SK-N-SH (cell line): ENCODE data around the gene FTCD. TPM values are rescaled to one million over a fixed set of nuclear protein-coding genes. Genes with fewer than 3 reads are reported as not detected.

ENCODE experiments used
- CTCF ChIA-PET: fragments of 300-600, 350-600 bp; formaldehyde crosslinking; extraction: SDS; loops from one replicate; lab custom pipeline; 2021; lab: Yijun Ruan, JAX
- POLR2A ChIA-PET: fragments of 350-600 bp; sonication (Branson Sonifier 250); formaldehyde crosslinking; extraction: SDS; loops from one replicate; lab custom pipeline; 2020; ENCODE audit warnings: antibody characterized with exemption, inconsistent platforms; lab: Yijun Ruan, JAX
- DNase-seq: peaks from one replicate; pipeline ENCODE4 v3.0.0; 2012
- H2AFZ ChIP-seq: fragments of 200-600 bp; sonication (generic); 2 replicates; pipeline ENCODE4 v1.8.1; 2016; ENCODE audit warnings: antibody characterized with exemption, mild to moderate bottlenecking, low read depth
- H3F3A ChIP-seq: fragments of 200-600 bp; sonication (generic); replicated peaks from 2 replicates; pipeline ENCODE3; 2016; ENCODE audit warnings: antibody characterized with exemption, mild to moderate bottlenecking; ENCODE audit not compliant: insufficient read depth
- H3K27ac ChIP-seq, 2 experiments: fragments of 200-500 bp in 1 of 2; fragments of 200-600 bp in 1 of 2; sonication (Bioruptor generic) in 1 of 2; sonication (generic), shearing (Covaris generic) in 1 of 2; 2 replicates each; pipeline versions ENCODE4 v1.5.1 to v1.6.1; 2014 to 2016; ENCODE audit warnings: low read depth in 2 of 2, inconsistent platforms in 1 of 2, low read length in 1 of 2, mild to moderate bottlenecking in 1 of 2, mixed read lengths in 1 of 2
- H3K27me3 ChIP-seq: fragments of 200-600 bp; sonication (generic), shearing (Covaris generic); 2 replicates; pipeline ENCODE4 v1.6.1; 2016; ENCODE audit warnings: mixed run types; ENCODE audit not compliant: insufficient read depth
- H3K36me3 ChIP-seq, 2 experiments: fragments of 200-500 bp in 1 of 2; fragments of 200-600 bp in 1 of 2; sonication (Bioruptor generic) in 1 of 2; sonication (generic) in 1 of 2; replicated peaks in 1 of 2; 2 replicates each; pipeline versions ENCODE3 to v1.5.1; 2014 to 2016; ENCODE audit warnings: low read length in 1 of 2, mild to moderate bottlenecking in 1 of 2; ENCODE audit not compliant: insufficient read depth in 2 of 2, control insufficient read depth in 1 of 2
- H3K4me1 ChIP-seq, 2 experiments: fragments of 200-500 bp in 1 of 2; fragments of 200-600 bp in 1 of 2; sonication (Bioruptor generic) in 1 of 2; sonication (generic), shearing (Covaris generic) in 1 of 2; 2 replicates each; pipeline versions ENCODE4 v1.5.1 to v1.6.1; 2014 to 2016; ENCODE audit warnings: low read depth in 1 of 2, low read length in 1 of 2, mixed run types in 1 of 2; ENCODE audit not compliant: insufficient read depth in 2 of 2, control insufficient read depth in 1 of 2
- H3K4me2 ChIP-seq: fragments of 200-600 bp; sonication (generic), shearing (Covaris generic); 2 replicates; pipeline ENCODE4 v1.6.1; 2017; ENCODE audit warnings: mixed run types
- H3K4me3 ChIP-seq, 2 experiments: fragments of 200-500 bp in 1 of 2; fragments of 200-600 bp in 1 of 2; sonication (Bioruptor generic) in 1 of 2; sonication (generic), shearing (Covaris generic) in 1 of 2; 2 replicates each; pipeline versions ENCODE4 v1.5.1 to v1.8.1; 2014 to 2016; ENCODE audit warnings: low read depth in 2 of 2, inconsistent platforms in 1 of 2, low read length in 1 of 2, mild to moderate bottlenecking in 1 of 2, mixed read lengths in 1 of 2, moderate library complexity in 1 of 2
- H3K79me2 ChIP-seq: fragments of 200-600 bp; sonication (generic); 2 replicates; pipeline ENCODE4 v1.8.1; 2017; ENCODE audit warnings: mild to moderate bottlenecking; ENCODE audit not compliant: insufficient read depth
- H3K9ac ChIP-seq: fragments of 200-600 bp; sonication (generic); 2 replicates; pipeline ENCODE4 v1.6.1; 2017; ENCODE audit warnings: mixed run types
- H3K9me2 ChIP-seq: fragments of 200-600 bp; sonication (generic); 2 replicates; pipeline ENCODE4 v1.6.1; 2017; ENCODE audit warnings: mixed run types
- H3K9me3 ChIP-seq: fragments of 200-600 bp; sonication (generic); 2 replicates; pipeline ENCODE4 v1.6.1; 2017; ENCODE audit warnings: mixed run types, mild to moderate bottlenecking, moderate library complexity
- H4K20me1 ChIP-seq: fragments of 200-600 bp; sonication (generic); 2 replicates; pipeline ENCODE4 v1.6.1; 2017; ENCODE audit warnings: mild to moderate bottlenecking, mixed run types; ENCODE audit not compliant: insufficient read depth
- CHD2 ChIP-seq: fragments of 150-350 bp; IDR thresholded peaks from 2 replicates; pipeline ENCODE4 v1.6.1; 2018; ENCODE audit warnings: low read length; ENCODE audit not compliant: partially characterized antibody
- EP300 ChIP-seq, 2 experiments: IDR thresholded peaks; 2 replicates each; pipeline versions ENCODE4 v1.4.0 to v1.6.1; 2012; ENCODE audit warnings: borderline replicate concordance in 1 of 2, low read depth in 1 of 2, low read length in 1 of 2
- FOXM1 ChIP-seq: IDR thresholded peaks from 2 replicates; pipeline ENCODE4 v1.4.0; 2012; ENCODE audit warnings: low read depth, mild to moderate bottlenecking
- GABPA ChIP-seq: IDR thresholded peaks from 2 replicates; pipeline ENCODE4 v1.4.0; 2012; ENCODE audit warnings: low read depth, mild to moderate bottlenecking
- IRF3 ChIP-seq: fragments of 150-350 bp; IDR thresholded peaks from 2 replicates; pipeline ENCODE4 v1.6.1; 2016; ENCODE audit warnings: mild to moderate bottlenecking, low read depth, low read length
- MXI1 ChIP-seq: IDR thresholded peaks from 2 replicates; pipeline ENCODE4 v1.6.1; 2012; ENCODE audit warnings: mild to moderate bottlenecking, low read depth, low read length, improper control_type of control experiment
- PBX3 ChIP-seq: IDR thresholded peaks from 2 replicates; pipeline ENCODE4; 2012
- RAD21 ChIP-seq: IDR thresholded peaks from 2 replicates; pipeline ENCODE4 v1.6.1; 2012; ENCODE audit warnings: mild to moderate bottlenecking, low read length
- RFX5 ChIP-seq: IDR thresholded peaks from 2 replicates; pipeline ENCODE4 v1.6.1; 2012; ENCODE audit warnings: mild to moderate bottlenecking, improper control_type of control experiment, low read length
- SIN3A ChIP-seq: IDR thresholded peaks from 2 replicates; pipeline ENCODE4 v1.6.1; 2012; ENCODE audit warnings: low read depth, mild to moderate bottlenecking, low read length, moderate library complexity, borderline replicate concordance
- TAF1 ChIP-seq: IDR thresholded peaks from 2 replicates; pipeline ENCODE4 v1.6.1; 2012; ENCODE audit warnings: low read depth, mild to moderate bottlenecking, low read length, moderate library complexity, borderline replicate concordance
- TCF12 ChIP-seq: IDR thresholded peaks from 2 replicates; pipeline ENCODE4 v1.4.0; 2012
- TEAD4 ChIP-seq: IDR thresholded peaks from 2 replicates; pipeline ENCODE4 v1.4.0; 2012; ENCODE audit warnings: mild to moderate bottlenecking, borderline replicate concordance; ENCODE audit not compliant: insufficient read depth
- YY1 ChIP-seq: IDR thresholded peaks from 2 replicates; pipeline ENCODE4 v1.4.0; 2012; ENCODE audit warnings: low read depth, mild to moderate bottlenecking
- ZBTB33 ChIP-seq: IDR thresholded peaks from 2 replicates; pipeline ENCODE4 v1.4.0; 2012; ENCODE audit warnings: low read depth, borderline replicate concordance
- WGBS: methylation state at CpG from one replicate; pipeline ENCODE4 v1.1.6; 2017; ENCODE audit warnings: low lambda C conversion rate; 5-methylcytosine and 5-hydroxymethylcytosine counted together
- polyA plus RNA-seq, 3 experiments: library from polyadenylated mRNA; depleted of rRNA; stranded (reverse); fragments of >200 nt; gene quantifications; 2 replicates each; pipeline ENCODE4 v1.2.3, GENCODE V29; 2012
- TF ChIP-seq, protein P1 (sequence below): IDR thresholded peaks from 2 replicates; pipeline ENCODE4 v1.4.0; 2012; ENCODE audit warnings: low read depth
- TF ChIP-seq, protein P2 (sequence below): fragments of 200-600 bp; sonication (generic); IDR thresholded peaks from 2 replicates; pipeline ENCODE4 v1.6.1; 2017; ENCODE audit warnings: antibody characterized with exemption, mild to moderate bottlenecking, moderate library complexity

FTCD gene
- polyA plus RNA-seq, 1 of the 3 experiments (the other 2 are of a cell fraction), result 0.33 TPM

- Histone ChIP-seq H3K36me3 (peaks cover 24 to 60% of the 10 kb centered on the region in 2 experiments), H2AFZ (no peak overlapping the region), H3K27ac (no peak overlapping the region), H3K27me3 (no peaks in the 10 kb centered on the region), H3K9ac (no peak overlapping the region), H3F3A (no peaks in the 10 kb centered on the region), H3K4me3 (no peak overlapping the region), H3K4me1 (no peaks in the 10 kb centered on the region), H3K79me2 (no peaks in the 10 kb centered on the region), H3K9me2 (no peaks in the 10 kb centered on the region), H3K4me2 (no peak overlapping the region), H4K20me1 (no peaks in the 10 kb centered on the region), H3K9me3 (no peaks in the 10 kb centered on the region)
- CTCF ChIA-PET, result no interaction called here
- TF ChIP-seq, protein P1, sequence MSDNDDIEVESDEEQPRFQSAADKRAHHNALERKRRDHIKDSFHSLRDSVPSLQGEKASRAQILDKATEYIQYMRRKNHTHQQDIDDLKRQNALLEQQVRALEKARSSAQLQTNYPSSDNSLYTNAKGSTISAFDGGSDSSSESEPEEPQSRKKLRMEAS, result no peak
- TF ChIP-seq, protein P2, sequence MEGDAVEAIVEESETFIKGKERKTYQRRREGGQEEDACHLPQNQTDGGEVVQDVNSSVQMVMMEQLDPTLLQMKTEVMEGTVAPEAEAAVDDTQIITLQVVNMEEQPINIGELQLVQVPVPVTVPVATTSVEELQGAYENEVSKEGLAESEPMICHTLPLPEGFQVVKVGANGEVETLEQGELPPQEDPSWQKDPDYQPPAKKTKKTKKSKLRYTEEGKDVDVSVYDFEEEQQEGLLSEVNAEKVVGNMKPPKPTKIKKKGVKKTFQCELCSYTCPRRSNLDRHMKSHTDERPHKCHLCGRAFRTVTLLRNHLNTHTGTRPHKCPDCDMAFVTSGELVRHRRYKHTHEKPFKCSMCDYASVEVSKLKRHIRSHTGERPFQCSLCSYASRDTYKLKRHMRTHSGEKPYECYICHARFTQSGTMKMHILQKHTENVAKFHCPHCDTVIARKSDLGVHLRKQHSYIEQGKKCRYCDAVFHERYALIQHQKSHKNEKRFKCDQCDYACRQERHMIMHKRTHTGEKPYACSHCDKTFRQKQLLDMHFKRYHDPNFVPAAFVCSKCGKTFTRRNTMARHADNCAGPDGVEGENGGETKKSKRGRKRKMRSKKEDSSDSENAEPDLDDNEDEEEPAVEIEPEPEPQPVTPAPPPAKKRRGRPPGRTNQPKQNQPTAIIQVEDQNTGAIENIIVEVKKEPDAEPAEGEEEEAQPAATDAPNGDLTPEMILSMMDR, result no peak
- TF ChIP-seq PBX3 (no peak), TCF12 (no peak), SIN3A (no peak), FOXM1 (no peak), GABPA (no peak), RFX5 (no peak), MXI1 (no peak)
- WGBS, result 100% methylated on average over 2 of the region's 27 CpGs
- DNase-seq, result peak; percentile 28
- POLR2A ChIA-PET, result no interaction called here
Measured at GRCh38 chr21:46118316-46119143, 36.8 kb downstream of the FTCD start.

GRCh38 chr21:46117586-46118315 is 37.6 kb downstream of the FTCD start:
- no peaks in the 10 kb centered on the region for H3K27me3 ChIP-seq
- no peaks in the 10 kb centered on the region for H3K9me2 ChIP-seq
- no peak overlapping the region for H3K9ac ChIP-seq
- H3K9me3 ChIP-seq, result no peaks in the 10 kb centered on the region
- H3F3A ChIP-seq, result no peaks in the 10 kb centered on the region
- 90% methylated on average over 16 of the region's 29 CpGs for WGBS
- H3K36me3 ChIP-seq, result peaks cover 28 to 63% of the 10 kb centered on the region in 2 experiments
- no peak overlapping the region for H3K4me2 ChIP-seq
- POLR2A ChIA-PET, result no interaction called here
- TF ChIP-seq TEAD4, result no peak
- no peak for TF ChIP-seq CHD2
- no peak for TF ChIP-seq RAD21
- TF ChIP-seq IRF3, result no peak
- TF ChIP-seq YY1, result no peak
- TF ChIP-seq RFX5, result no peak
- TF ChIP-seq, protein P1, result no peak
- no peak for TF ChIP-seq EP300 (IDR thresholded peaks at IDR 0.05; ENCODE audit: borderline replicate concordance in 1 of 2, low read depth in 1 of 2, low read length in 1 of 2)
- TF ChIP-seq TAF1, result no peak
- no peak for TF ChIP-seq SIN3A
- no peak for TF ChIP-seq ZBTB33
- no peaks in the 10 kb centered on the region for H3K79me2 ChIP-seq
- no peaks in the 10 kb centered on the region for H4K20me1 ChIP-seq
- CTCF ChIA-PET, result interaction anchor here (1.6 to 2.0 kb wide), 2 partner anchors 10 to 26 kb away, joined by 5 to 8 read pairs; no protein-coding TSS in a partner anchor
- H2AFZ ChIP-seq, result no peak overlapping the region
- no peak overlapping the region for H3K27ac ChIP-seq
- no peak overlapping the region for H3K4me3 ChIP-seq
- peak; percentile 32 for DNase-seq
- H3K4me1 ChIP-seq, result no peaks in the 10 kb centered on the region
